NB4 (cell line): ENCODE measurements around the gene FMC1.

Experiments used
- MYC ChIP-seq: IDR thresholded peaks from 2 replicates; pipeline ENCODE4 v1.6.1; 2011; ENCODE audit warnings: low read depth, low read length
- POLR2A ChIP-seq: IDR thresholded peaks from 2 replicates; pipeline ENCODE4 v1.6.1; 2011; ENCODE audit warnings: mild to moderate bottlenecking; ENCODE audit not compliant: insufficient read length; ENCODE audit errors: extremely low read depth
- TF ChIP-seq, protein P1 (sequence below): IDR thresholded peaks from one replicate; pipeline ENCODE4 v1.5.1; 2012; ENCODE audit warnings: low read depth, low read length
- TF ChIP-seq, protein P2 (sequence below): IDR thresholded peaks from 2 replicates; pipeline ENCODE4 v1.6.1; 2011; ENCODE audit warnings: low read depth, low read length

DNA sequence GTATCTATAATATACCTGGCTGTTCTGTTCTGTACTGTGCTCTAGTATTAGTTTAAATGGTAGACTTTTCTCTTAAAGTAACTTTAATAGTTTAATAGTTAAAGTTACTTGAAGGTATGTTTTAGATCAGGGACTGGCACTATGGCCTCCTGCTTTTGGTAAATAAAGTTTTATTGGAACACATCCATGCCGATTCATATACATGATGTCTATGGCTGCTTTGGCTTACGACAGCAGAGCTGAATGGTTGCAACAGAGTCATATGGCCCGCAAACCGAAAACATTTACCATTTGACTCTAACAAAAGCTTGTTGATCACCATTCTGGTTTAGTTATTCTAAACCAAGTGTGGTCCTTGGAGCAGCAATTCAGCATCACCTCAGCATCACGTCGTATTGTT is 25.3 kb downstream of the FMC1 start:
- TF ChIP-seq, protein P1, sequence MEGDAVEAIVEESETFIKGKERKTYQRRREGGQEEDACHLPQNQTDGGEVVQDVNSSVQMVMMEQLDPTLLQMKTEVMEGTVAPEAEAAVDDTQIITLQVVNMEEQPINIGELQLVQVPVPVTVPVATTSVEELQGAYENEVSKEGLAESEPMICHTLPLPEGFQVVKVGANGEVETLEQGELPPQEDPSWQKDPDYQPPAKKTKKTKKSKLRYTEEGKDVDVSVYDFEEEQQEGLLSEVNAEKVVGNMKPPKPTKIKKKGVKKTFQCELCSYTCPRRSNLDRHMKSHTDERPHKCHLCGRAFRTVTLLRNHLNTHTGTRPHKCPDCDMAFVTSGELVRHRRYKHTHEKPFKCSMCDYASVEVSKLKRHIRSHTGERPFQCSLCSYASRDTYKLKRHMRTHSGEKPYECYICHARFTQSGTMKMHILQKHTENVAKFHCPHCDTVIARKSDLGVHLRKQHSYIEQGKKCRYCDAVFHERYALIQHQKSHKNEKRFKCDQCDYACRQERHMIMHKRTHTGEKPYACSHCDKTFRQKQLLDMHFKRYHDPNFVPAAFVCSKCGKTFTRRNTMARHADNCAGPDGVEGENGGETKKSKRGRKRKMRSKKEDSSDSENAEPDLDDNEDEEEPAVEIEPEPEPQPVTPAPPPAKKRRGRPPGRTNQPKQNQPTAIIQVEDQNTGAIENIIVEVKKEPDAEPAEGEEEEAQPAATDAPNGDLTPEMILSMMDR = no peak
- TF ChIP-seq, protein P2, sequence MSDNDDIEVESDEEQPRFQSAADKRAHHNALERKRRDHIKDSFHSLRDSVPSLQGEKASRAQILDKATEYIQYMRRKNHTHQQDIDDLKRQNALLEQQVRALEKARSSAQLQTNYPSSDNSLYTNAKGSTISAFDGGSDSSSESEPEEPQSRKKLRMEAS = no peak
- TF ChIP-seq POLR2A (no peak), MYC (no peak)
